Measurements from ENCODE around the gene ZFYVE9. TPM values are rescaled to one million over a fixed set of nuclear protein-coding genes. Genes with fewer than 3 reads are reported as not detected.

Gene ZFYVE9
- total and polyA plus RNA-seq, 10 of the 15 experiments (the other 5 are each of a cell fraction or from before 2014, with no cell fraction given), result 0.26 to 6.9 (median 2.3) TPM

DNA sequence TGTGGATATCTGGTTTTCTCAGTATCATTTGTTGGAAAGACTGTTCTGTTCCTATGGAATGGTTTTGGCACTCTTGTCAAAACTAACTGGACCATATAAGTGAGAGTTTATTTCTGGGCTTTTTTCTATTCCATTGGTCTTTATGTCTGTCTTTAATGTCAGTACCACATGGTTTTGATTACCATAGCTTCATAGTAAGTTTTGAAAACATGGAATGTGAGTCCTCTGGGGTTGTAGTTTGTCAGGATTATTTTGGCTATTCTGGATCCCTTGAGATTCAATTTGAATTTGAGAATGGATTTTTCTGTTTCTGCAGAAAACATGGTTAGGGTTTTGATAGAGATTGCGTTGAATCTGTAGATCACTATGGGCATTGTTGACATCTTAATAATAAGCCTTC, 107.9 kb downstream of the ZFYVE9 start:
- CTCF ChIA-PET, result interaction anchor here (0.8 kb wide), 1 partner anchor 10 kb away, joined by 3 read pairs; no protein-coding TSS in a partner anchor
- POLR2A ChIA-PET, result interaction anchor here (0.6 kb wide), 1 partner anchor 95 kb away, joined by 5 read pairs; no protein-coding TSS in a partner anchor
- TF ChIP-seq KLF5 (IDR thresholded peaks at IDR 0.05; ENCODE audit: partially characterized antibody) (no peak), TBL1XR1 (IDR thresholded peaks at IDR 0.05; ENCODE audit: low read depth, low read length) (no peak), ATF7 (IDR thresholded peaks at IDR 0.05; ENCODE audit: low read depth) (no peak), POU2F2 (IDR thresholded peaks at IDR 0.05; ENCODE audit: borderline replicate concordance, low read depth, low read length) (no peak), ZNF274 (IDR thresholded peaks at IDR 0.05; ENCODE audit: insufficient read depth, insufficient read length) (no peak), CHD4 (IDR thresholded peaks at IDR 0.05) (no peak), BACH1 (IDR thresholded peaks at IDR 0.05; ENCODE audit: borderline replicate concordance) (no peak), TAF1 (IDR thresholded peaks at IDR 0.05; ENCODE audit: borderline replicate concordance, low read depth, low read length) (no peak), STAT3 (IDR thresholded peaks at IDR 0.05; ENCODE audit: low read depth, low read length) (no peak)
- TF ChIP-seq, protein P1, sequence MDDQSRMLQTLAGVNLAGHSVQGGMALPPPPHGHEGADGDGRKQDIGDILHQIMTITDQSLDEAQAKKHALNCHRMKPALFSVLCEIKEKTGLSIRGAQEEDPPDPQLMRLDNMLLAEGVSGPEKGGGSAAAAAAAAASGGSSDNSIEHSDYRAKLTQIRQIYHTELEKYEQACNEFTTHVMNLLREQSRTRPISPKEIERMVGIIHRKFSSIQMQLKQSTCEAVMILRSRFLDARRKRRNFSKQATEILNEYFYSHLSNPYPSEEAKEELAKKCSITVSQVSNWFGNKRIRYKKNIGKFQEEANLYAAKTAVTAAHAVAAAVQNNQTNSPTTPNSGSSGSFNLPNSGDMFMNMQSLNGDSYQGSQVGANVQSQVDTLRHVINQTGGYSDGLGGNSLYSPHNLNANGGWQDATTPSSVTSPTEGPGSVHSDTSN (IDR thresholded peaks at IDR 0.05; ENCODE audit: insufficient replicate concordance, low read depth, low read length), result no peak
- TF ChIP-seq, protein P2, sequence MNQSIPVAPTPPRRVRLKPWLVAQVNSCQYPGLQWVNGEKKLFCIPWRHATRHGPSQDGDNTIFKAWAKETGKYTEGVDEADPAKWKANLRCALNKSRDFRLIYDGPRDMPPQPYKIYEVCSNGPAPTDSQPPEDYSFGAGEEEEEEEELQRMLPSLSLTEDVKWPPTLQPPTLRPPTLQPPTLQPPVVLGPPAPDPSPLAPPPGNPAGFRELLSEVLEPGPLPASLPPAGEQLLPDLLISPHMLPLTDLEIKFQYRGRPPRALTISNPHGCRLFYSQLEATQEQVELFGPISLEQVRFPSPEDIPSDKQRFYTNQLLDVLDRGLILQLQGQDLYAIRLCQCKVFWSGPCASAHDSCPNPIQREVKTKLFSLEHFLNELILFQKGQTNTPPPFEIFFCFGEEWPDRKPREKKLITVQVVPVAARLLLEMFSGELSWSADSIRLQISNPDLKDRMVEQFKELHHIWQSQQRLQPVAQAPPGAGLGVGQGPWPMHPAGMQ (IDR thresholded peaks at IDR 0.05; ENCODE audit: borderline replicate concordance), result no peak
- TF ChIP-seq, protein P3, sequence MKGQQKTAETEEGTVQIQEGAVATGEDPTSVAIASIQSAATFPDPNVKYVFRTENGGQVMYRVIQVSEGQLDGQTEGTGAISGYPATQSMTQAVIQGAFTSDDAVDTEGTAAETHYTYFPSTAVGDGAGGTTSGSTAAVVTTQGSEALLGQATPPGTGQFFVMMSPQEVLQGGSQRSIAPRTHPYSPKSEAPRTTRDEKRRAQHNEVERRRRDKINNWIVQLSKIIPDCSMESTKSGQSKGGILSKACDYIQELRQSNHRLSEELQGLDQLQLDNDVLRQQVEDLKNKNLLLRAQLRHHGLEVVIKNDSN (IDR thresholded peaks at IDR 0.05; ENCODE audit: borderline replicate concordance, extremely low read length, insufficient read depth, low read depth, low read length), result no peak
- H3K9ac ChIP-seq (ENCODE audit: control insufficient read depth, insufficient read depth, low read length), result no peak overlapping the region
- BruUV-seq (replicated peaks), result no TSS peak
- RAD21 ChIA-PET (ENCODE audit: unreplicated experiment), result no interaction called here
- 94% methylated on average over 1 of the region's 1 CpG for WGBS (ENCODE audit: insufficient coverage, insufficient replicate concordance, low lambda C conversion rate, missing lambda C conversion rate)
- H3K4me2 ChIP-seq (ENCODE audit: control insufficient read depth, insufficient read depth), result no peak overlapping the region
- in situ Hi-C loops (cut with MboI), result no loop called here
- H3K79me2 ChIP-seq (ENCODE audit: control insufficient read depth, insufficient read depth, low read length), result no peaks in the 10 kb centered on the region
- no peaks in the 10 kb centered on the region for H3K27me3 ChIP-seq (replicated peaks in 1 of 2; ENCODE audit: control insufficient read depth in 2 of 2, insufficient read depth in 2 of 2, low read length in 1 of 2)
- no peaks in the 10 kb centered on the region for H3K9me3 ChIP-seq (replicated peaks; ENCODE audit: control insufficient read depth, insufficient read depth, low read length)
- FAIRE-seq (no peak), DNase-seq (ENCODE audit: low read depth, low spot score) (no peak), ATAC-seq (no peak)
- SMC1A ChIA-PET (ENCODE audit: uncharacterized antibody, unreplicated experiment), result no interaction called here
- H3K4me3 ChIP-seq, result no peak overlapping the region
- H3K36me3 ChIP-seq (ENCODE audit: control insufficient read depth in 2 of 2, insufficient read depth in 2 of 2, low read length in 1 of 2), result no peaks in the 10 kb centered on the region
- H3K27ac ChIP-seq (ENCODE audit: control insufficient read depth, insufficient read depth), result no peak overlapping the region
- H4K20me1 ChIP-seq (ENCODE audit: control insufficient read depth, insufficient read depth), result no peaks in the 10 kb centered on the region
- intact Hi-C loops (cut with micrococcal nuclease; ENCODE audit: unreplicated experiment), result no loop called here
- H3K4me1 ChIP-seq (ENCODE audit: control insufficient read depth, insufficient read depth, low read length), result no peaks in the 10 kb centered on the region
- H2AFZ ChIP-seq (ENCODE audit: control insufficient read depth, low read depth, low read length), result no peak overlapping the region

Measured in GM12878 (cell line).